ENCODE results near the gene HECA. TPM values are rescaled to one million over a fixed set of nuclear protein-coding genes. Genes with fewer than 3 reads are reported as not detected.

HECA gene
- total RNA-seq, 1 experiment from 2014 or later: 9.4 TPM

DNA sequence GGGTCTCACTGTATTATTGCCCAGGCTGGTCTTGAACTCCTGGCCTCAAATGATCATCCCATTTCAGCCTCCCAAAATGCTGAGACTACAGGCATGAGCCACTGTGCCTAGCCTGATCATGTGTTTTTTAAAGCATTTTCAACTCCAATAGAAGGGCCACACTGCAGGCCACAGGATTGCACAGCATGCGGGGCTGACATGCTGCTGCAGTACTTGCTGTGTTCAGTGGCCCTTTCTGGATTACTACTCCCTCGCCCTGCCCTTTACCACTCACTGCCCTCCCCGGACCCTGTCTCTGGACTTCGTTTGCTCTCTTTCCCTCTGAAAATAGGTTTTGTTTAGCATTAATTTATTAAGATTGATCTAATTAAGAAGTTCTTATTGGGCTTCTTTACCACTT, 37.3 kb downstream of the HECA start (continued):
- TF ChIP-seq NR3C1 (CRISPR knock-in tag; conservative IDR thresholded peaks at IDR 0.05; ENCODE audit: low read depth): no peak
- TF ChIP-seq, protein P1, sequence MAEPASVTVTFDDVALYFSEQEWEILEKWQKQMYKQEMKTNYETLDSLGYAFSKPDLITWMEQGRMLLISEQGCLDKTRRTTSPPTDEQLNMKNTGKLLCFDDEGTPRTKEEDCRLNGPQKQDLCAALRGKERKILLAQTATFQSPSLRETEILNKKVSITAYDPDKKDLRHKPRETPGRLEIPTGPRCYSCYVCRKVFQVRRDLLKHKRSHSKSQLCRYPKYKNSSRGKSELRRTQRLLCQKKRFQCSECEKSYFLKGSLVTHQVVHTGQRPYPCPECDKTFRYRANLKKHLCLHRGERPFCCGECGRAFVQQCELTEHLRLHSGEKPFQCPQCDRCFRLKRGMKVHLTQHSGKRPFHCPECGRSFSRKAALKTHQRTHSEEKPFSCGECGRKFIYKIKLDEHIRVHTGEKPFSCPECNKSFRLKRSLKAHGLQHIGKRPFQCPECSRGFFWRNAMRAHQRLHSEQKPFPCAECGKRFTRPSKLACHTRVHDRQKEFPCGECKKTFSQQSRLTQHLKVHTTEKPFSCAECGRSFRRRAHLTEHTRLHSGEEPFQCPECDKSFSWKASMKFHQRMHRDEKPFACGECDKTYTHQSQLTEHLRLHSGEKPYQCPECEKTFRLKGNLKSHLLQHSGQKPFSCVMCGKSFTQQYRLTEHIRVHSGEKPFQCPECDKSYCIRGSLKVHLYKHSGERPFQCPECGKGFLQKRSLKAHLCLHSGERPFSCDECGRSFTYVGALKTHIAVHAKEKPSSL (CRISPR knock-in tag; conservative IDR thresholded peaks at IDR 0.05): no peak
- TF ChIP-seq, protein P2, sequence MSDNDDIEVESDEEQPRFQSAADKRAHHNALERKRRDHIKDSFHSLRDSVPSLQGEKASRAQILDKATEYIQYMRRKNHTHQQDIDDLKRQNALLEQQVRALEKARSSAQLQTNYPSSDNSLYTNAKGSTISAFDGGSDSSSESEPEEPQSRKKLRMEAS (CRISPR knock-in tag; IDR thresholded peaks at IDR 0.05): no peak

DNA sequence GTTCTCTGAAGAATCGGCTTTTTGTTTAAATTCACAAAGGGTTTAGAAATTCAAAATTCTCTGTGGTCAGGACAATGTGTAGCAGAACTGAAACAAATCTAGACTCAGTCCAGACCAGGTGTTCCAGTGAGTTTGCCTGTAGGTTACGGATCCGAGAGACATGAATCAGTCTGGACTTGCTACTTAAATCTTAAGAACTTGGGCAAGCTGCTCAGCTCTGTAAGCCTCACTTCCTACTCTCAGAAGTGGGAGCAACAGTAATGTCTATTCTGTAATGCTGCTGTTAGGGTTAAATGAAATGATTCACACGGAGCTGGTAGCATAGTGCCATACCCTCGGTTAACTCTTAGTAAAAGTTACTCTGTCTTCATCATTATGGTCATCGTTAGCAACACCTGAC, 37.7 kb downstream of the HECA start:
- Mint-ChIP-seq H3K27ac (no peak overlapping the region), H3K9me3 (no peaks in the 10 kb centered on the region), H3K36me3 (peaks cover 3% of the 10 kb centered on the region; the same call in 1 of the 2 replicates), H3K4me3 (no peak overlapping the region), H3K4me1 (peaks cover 17% of the 10 kb centered on the region), H3K27me3 (ENCODE audit: low read depth) (no peaks in the 10 kb centered on the region)
- DNase-seq (ENCODE audit: low spot score): no peak
- CTCF ChIA-PET: no interaction called here
- POLR2A ChIA-PET: no interaction called here
- ATAC-seq: no peak
- TF ChIP-seq ZNF219 (CRISPR knock-in tag; IDR thresholded peaks at IDR 0.05; ENCODE audit: borderline replicate concordance): no peak
- TF ChIP-seq NFATC4 (CRISPR knock-in tag; IDR thresholded peaks at IDR 0.05): no peak
- TF ChIP-seq ZNF396 (CRISPR knock-in tag; IDR thresholded peaks at IDR 0.05; ENCODE audit: borderline replicate concordance): no peak
- TF ChIP-seq TEAD1 (CRISPR knock-in tag; IDR thresholded peaks at IDR 0.05): no peak
- TF ChIP-seq, protein P3, sequence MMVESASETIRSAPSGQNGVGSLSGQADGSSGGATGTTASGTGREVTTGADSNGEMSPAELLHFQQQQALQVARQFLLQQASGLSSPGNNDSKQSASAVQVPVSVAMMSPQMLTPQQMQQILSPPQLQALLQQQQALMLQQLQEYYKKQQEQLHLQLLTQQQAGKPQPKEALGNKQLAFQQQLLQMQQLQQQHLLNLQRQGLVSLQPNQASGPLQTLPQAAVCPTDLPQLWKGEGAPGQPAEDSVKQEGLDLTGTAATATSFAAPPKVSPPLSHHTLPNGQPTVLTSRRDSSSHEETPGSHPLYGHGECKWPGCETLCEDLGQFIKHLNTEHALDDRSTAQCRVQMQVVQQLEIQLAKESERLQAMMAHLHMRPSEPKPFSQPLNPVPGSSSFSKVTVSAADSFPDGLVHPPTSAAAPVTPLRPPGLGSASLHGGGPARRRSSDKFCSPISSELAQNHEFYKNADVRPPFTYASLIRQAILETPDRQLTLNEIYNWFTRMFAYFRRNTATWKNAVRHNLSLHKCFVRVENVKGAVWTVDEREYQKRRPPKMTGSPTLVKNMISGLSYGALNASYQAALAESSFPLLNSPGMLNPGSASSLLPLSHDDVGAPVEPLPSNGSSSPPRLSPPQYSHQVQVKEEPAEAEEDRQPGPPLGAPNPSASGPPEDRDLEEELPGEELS (CRISPR knock-in tag; IDR thresholded peaks at IDR 0.05): no peak
- TF ChIP-seq FOXP1 (CRISPR knock-in tag; IDR thresholded peaks at IDR 0.05; ENCODE audit: borderline replicate concordance): no peak
- TF ChIP-seq, protein P4, sequence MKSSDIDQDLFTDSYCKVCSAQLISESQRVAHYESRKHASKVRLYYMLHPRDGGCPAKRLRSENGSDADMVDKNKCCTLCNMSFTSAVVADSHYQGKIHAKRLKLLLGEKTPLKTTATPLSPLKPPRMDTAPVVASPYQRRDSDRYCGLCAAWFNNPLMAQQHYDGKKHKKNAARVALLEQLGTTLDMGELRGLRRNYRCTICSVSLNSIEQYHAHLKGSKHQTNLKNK (CRISPR knock-in tag; IDR thresholded peaks at IDR 0.05): no peak
- TF ChIP-seq, protein P5, sequence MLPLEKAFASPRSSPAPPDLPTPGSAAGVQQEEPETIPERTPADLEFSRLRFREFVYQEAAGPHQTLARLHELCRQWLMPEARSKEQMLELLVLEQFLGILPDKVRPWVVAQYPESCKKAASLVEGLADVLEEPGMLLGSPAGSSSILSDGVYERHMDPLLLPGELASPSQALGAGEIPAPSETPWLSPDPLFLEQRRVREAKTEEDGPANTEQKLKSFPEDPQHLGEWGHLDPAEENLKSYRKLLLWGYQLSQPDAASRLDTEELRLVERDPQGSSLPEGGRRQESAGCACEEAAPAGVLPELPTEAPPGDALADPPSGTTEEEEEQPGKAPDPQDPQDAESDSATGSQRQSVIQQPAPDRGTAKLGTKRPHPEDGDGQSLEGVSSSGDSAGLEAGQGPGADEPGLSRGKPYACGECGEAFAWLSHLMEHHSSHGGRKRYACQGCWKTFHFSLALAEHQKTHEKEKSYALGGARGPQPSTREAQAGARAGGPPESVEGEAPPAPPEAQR (CRISPR knock-in tag; IDR thresholded peaks at IDR 0.05): no peak

DNA sequence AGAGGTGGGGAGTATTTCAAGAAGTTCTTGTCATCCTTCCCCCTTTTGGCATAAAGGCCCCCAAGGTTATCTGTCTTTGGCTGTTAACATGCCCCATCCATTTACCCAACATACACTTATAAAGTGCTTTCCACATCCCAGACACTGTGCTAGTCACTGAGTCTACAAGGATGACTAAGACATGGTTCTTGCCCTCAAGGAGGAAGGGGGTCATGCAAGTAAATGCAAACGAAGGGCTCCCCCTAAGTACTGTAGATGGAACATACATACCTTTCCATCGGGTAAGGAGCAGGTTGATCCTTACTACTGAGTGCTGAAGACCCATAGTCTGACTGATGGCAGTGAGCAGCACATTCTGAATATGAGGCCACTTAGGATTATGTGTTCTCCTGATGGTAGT, 38.3 kb downstream of the HECA start:
- Mint-ChIP-seq H3K4me3 (no peak overlapping the region), H3K36me3 (peaks cover 6% of the 10 kb centered on the region; the same call in 1 of the 2 replicates), H3K27ac (no peak overlapping the region), H3K27me3 (ENCODE audit: low read depth) (no peaks in the 10 kb centered on the region), H3K9me3 (no peaks in the 10 kb centered on the region), H3K4me1 (peaks cover 17% of the 10 kb centered on the region)
- ChIA-PET CTCF (no interaction called here), POLR2A (no interaction called here)
- no peak for TF ChIP-seq JAZF1 (CRISPR knock-in tag; IDR thresholded peaks at IDR 0.05)
- ATAC-seq (peak; percentile 60), DNase-seq (ENCODE audit: low spot score) (no peak)

DNA sequence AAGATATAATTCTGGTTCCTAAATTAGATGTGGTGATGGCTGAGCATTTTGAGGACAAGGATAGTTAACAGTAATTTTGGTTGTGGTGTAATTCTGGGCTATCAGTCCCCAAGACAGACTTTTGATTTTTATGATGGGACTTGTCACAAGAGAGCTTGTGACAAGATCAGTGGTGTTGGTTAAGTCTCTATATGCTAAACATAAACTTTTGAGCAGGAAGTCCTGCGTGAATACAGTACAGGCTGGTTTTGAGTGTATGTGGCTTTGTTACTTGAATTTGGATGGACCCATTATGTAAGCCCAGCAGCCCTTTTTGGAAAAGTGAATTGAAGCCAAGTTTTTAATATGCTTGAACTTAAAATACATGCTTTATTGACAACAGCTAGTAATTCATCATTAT, 38.9 kb downstream of the HECA start:
- ChIA-PET POLR2A (no interaction called here), CTCF (no interaction called here)
- H3K4me1 Mint-ChIP-seq: peaks cover 17% of the 10 kb centered on the region
- H3K9me3 Mint-ChIP-seq: no peaks in the 10 kb centered on the region
- peaks cover 6% of the 10 kb centered on the region; the same call in 1 of the 2 replicates for H3K36me3 Mint-ChIP-seq
- H3K27ac Mint-ChIP-seq: no peak overlapping the region
- no peaks in the 10 kb centered on the region for H3K27me3 Mint-ChIP-seq (ENCODE audit: low read depth)
- DNase-seq (ENCODE audit: low spot score) (no peak), ATAC-seq (no peak)
- H3K4me3 Mint-ChIP-seq: no peak overlapping the region
- TF ChIP-seq, protein P1 (CRISPR knock-in tag; conservative IDR thresholded peaks at IDR 0.05): no peak
- TF ChIP-seq ETV6 (CRISPR knock-in tag; IDR thresholded peaks at IDR 0.05): no peak
- TF ChIP-seq, protein P6, sequence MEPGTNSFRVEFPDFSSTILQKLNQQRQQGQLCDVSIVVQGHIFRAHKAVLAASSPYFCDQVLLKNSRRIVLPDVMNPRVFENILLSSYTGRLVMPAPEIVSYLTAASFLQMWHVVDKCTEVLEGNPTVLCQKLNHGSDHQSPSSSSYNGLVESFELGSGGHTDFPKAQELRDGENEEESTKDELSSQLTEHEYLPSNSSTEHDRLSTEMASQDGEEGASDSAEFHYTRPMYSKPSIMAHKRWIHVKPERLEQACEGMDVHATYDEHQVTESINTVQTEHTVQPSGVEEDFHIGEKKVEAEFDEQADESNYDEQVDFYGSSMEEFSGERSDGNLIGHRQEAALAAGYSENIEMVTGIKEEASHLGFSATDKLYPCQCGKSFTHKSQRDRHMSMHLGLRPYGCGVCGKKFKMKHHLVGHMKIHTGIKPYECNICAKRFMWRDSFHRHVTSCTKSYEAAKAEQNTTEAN (CRISPR knock-in tag; IDR thresholded peaks at IDR 0.05): no peak
